T-helper 17 cell (primary cell): Measurements from ENCODE around the gene SLC6A19. TPM values are rescaled to one million over a fixed set of nuclear protein-coding genes. Genes with fewer than 3 reads are reported as not detected.
"Not testable (repeated sequence)": the region's sequence is repeated elsewhere in the genome, so short reads cannot be mapped to it uniquely, and the experiment has no call there.

Experiments used
- ATAC-seq: fragments of 150-1000 bp; cut with Tn5 transposase; 2 replicates; pipeline ENCODE4 v1.10.0; 2021; ENCODE audit warnings: mild to moderate bottlenecking, moderate library complexity
- DNase-seq, 3 donors: peaks; one replicate each; pipeline versions ENCODE4 v3.0.0 to v3.0.0-alpha.2; 2020 to 2021
- H3K9me3 ChIP-seq: one replicate; pipeline ENCODE4 v1.7.0; 2013; ENCODE audit warnings: low read length, mild to moderate bottlenecking; ENCODE audit not compliant: control insufficient read depth, poor library complexity, severe bottlenecking
- H3K27ac Mint-ChIP-seq: one replicate; pipeline ENCODE4 v1.8.0; 2022; ENCODE audit warnings: mild to moderate bottlenecking, moderate library complexity, mixed read lengths
- H3K27me3 Mint-ChIP-seq: one replicate; pipeline ENCODE4 v1.8.0; 2022; ENCODE audit warnings: mixed read lengths
- H3K36me3 Mint-ChIP-seq: one replicate; pipeline ENCODE4 v1.8.0; 2022; ENCODE audit warnings: low read depth, mixed read lengths
- H3K4me1 Mint-ChIP-seq: one replicate; pipeline ENCODE4 v1.8.0; 2022; ENCODE audit warnings: mild to moderate bottlenecking, mixed read lengths
- H3K4me3 Mint-ChIP-seq: one replicate; pipeline ENCODE4 v1.8.0; 2022; ENCODE audit warnings: mild to moderate bottlenecking, moderate library complexity, mixed read lengths
- total RNA-seq, 4 donors: library from RNA in 2 of 4; stranded (reverse) in 2 of 4; gene quantifications; one replicate each; pipeline ENCODE4 v1.2.3 and lab custom pipeline; 2022 to 2026

SLC6A19 gene
- total RNA-seq, 2 donors from 2014 or later: not detected

GRCh38 chr5:1222147-1222546 lies 20.8 kb downstream of the SLC6A19 start:
- no peaks in the 10 kb centered on the region for H3K36me3 Mint-ChIP-seq
- no peak for DNase-seq
- peaks cover 3% of the 10 kb centered on the region for H3K4me1 Mint-ChIP-seq
- H3K27me3 Mint-ChIP-seq: peaks cover 9% of the 10 kb centered on the region
- H3K4me3 Mint-ChIP-seq: no peak overlapping the region
- no peak for ATAC-seq
- H3K9me3 ChIP-seq: no peaks in the 10 kb centered on the region
- no peak overlapping the region for H3K27ac Mint-ChIP-seq

- no peak overlapping the region for H3K27ac Mint-ChIP-seq
- H3K4me1 Mint-ChIP-seq: peaks cover 3% of the 10 kb centered on the region
- no peaks in the 10 kb centered on the region for H3K9me3 ChIP-seq
- no peaks in the 10 kb centered on the region for H3K36me3 Mint-ChIP-seq
- no peak for DNase-seq
- H3K27me3 Mint-ChIP-seq: peaks cover 12% of the 10 kb centered on the region
- no peak overlapping the region for H3K4me3 Mint-ChIP-seq
- ATAC-seq: no peak
These were observed 21.4 kb downstream of the SLC6A19 start for GRCh38 chr5:1222621-1223277.

GRCh38 chr5:1223278-1223670 lies 21.9 kb downstream of the SLC6A19 start:
- Mint-ChIP-seq H3K27me3 (peaks cover 15% of the 10 kb centered on the region), H3K36me3 (no peaks in the 10 kb centered on the region), H3K4me1 (peaks cover 3% of the 10 kb centered on the region), H3K27ac (no peak overlapping the region), H3K4me3 (no peak overlapping the region)
- DNase-seq: no peak
- no peaks in the 10 kb centered on the region for H3K9me3 ChIP-seq
- ATAC-seq: no peak

GRCh38 chr5:1224631-1225030 lies 23.2 kb downstream of the SLC6A19 start:
- no peak for DNase-seq
- no peak for ATAC-seq
- no peaks in the 10 kb centered on the region for H3K9me3 ChIP-seq
- no peak overlapping the region for H3K27ac Mint-ChIP-seq
- peaks cover 22% of the 10 kb centered on the region for H3K27me3 Mint-ChIP-seq
- H3K36me3 Mint-ChIP-seq: no peaks in the 10 kb centered on the region
- no peak overlapping the region for H3K4me3 Mint-ChIP-seq
- peaks cover 3% of the 10 kb centered on the region for H3K4me1 Mint-ChIP-seq

- H3K4me3 Mint-ChIP-seq: no peak within 1 kb of the TSS
- DNase-seq (no peak), ATAC-seq (no peak)
- no peak within 1 kb of the TSS for H3K27ac Mint-ChIP-seq
- no peaks in the 10 kb centered on the region for H3K36me3 Mint-ChIP-seq
- peaks cover 3% of the 10 kb centered on the region for H3K4me1 Mint-ChIP-seq
- peaks cover 24% of the 10 kb centered on the region for H3K27me3 Mint-ChIP-seq
- H3K9me3 ChIP-seq: no peaks in the 10 kb centered on the region
These were observed 23.7 kb downstream of the SLC6A19 start, which contains the start of gene SLC6A18 for GRCh38 chr5:1225081-1225480. Gene SLC6A18, plus strand, starts transcription at chr5:1225381. Its CDS starts 97 bp downstream, at chr5:1225478.

GRCh38 chr5:1226231-1226630 lies 24.8 kb downstream of the SLC6A19 start:
- DNase-seq: no peak
- peaks cover 3% of the 10 kb centered on the region for H3K36me3 Mint-ChIP-seq
- H3K27ac Mint-ChIP-seq: no peak overlapping the region
- H3K9me3 ChIP-seq: no peaks in the 10 kb centered on the region
- ATAC-seq: no peak
- H3K4me1 Mint-ChIP-seq: peaks cover 3% of the 10 kb centered on the region
- H3K4me3 Mint-ChIP-seq: no peak overlapping the region
- H3K27me3 Mint-ChIP-seq: peaks cover 30% of the 10 kb centered on the region

- no peak for ATAC-seq
- DNase-seq: no peak
- H3K4me3 Mint-ChIP-seq: no peak overlapping the region
- peaks cover 30% of the 10 kb centered on the region for H3K27me3 Mint-ChIP-seq
- H3K36me3 Mint-ChIP-seq: peaks cover 3% of the 10 kb centered on the region
- peaks cover 3% of the 10 kb centered on the region for H3K4me1 Mint-ChIP-seq
- H3K27ac Mint-ChIP-seq: no peak overlapping the region
- no peaks in the 10 kb centered on the region for H3K9me3 ChIP-seq
These were observed 25.6 kb downstream of the SLC6A19 start for GRCh38 chr5:1226839-1227581.

GRCh38 chr5:1227667-1228066 lies 26.3 kb downstream of the SLC6A19 start:
- no peak for DNase-seq
- H3K9me3 ChIP-seq: no peaks in the 10 kb centered on the region
- Mint-ChIP-seq H3K4me3 (no peak overlapping the region), H3K27ac (no peak overlapping the region), H3K36me3 (peaks cover 3% of the 10 kb centered on the region), H3K27me3 (peaks cover 31% of the 10 kb centered on the region), H3K4me1 (peaks cover 3% of the 10 kb centered on the region)
- ATAC-seq: no peak

GRCh38 chr5:1228120-1228519 lies 26.7 kb downstream of the SLC6A19 start:
- no peak for ATAC-seq
- peaks cover 3% of the 10 kb centered on the region for H3K4me1 Mint-ChIP-seq

GRCh38 chr5:1229023-1229422 lies 27.6 kb downstream of the SLC6A19 start:
- not testable (repeated sequence) for ATAC-seq, H3K9me3 ChIP-seq, H3K4me3 Mint-ChIP-seq, H3K36me3 Mint-ChIP-seq, H3K27ac Mint-ChIP-seq, H3K4me1 Mint-ChIP-seq, DNase-seq
- H3K27me3 Mint-ChIP-seq: peaks cover 36% of the 10 kb centered on the region

More at GRCh38 chr5:1228120-1228519, 26.7 kb downstream of the SLC6A19 start:
- H3K27me3 Mint-ChIP-seq: peaks cover 35% of the 10 kb centered on the region
- no peak overlapping the region for H3K27ac Mint-ChIP-seq
- no peaks in the 10 kb centered on the region for H3K9me3 ChIP-seq
- no peak overlapping the region for H3K4me3 Mint-ChIP-seq
- DNase-seq: no peak
- peaks cover 3% of the 10 kb centered on the region for H3K36me3 Mint-ChIP-seq

- DNase-seq (no peak), ATAC-seq (no peak)
- H3K4me3 Mint-ChIP-seq: no peak overlapping the region
- peaks cover 3% of the 10 kb centered on the region for H3K36me3 Mint-ChIP-seq
- H3K4me1 Mint-ChIP-seq: no peaks in the 10 kb centered on the region
- no peaks in the 10 kb centered on the region for H3K9me3 ChIP-seq
- H3K27me3 Mint-ChIP-seq: peaks cover 36% of the 10 kb centered on the region
- no peak overlapping the region for H3K27ac Mint-ChIP-seq
These were observed 28.4 kb downstream of the SLC6A19 start for GRCh38 chr5:1229822-1230221.

GRCh38 chr5:1230551-1230950 lies 29.2 kb downstream of the SLC6A19 start:
- no peaks in the 10 kb centered on the region for H3K4me1 Mint-ChIP-seq
- no peak for ATAC-seq
- peaks cover 36% of the 10 kb centered on the region for H3K27me3 Mint-ChIP-seq
- DNase-seq: no peak
- no peaks in the 10 kb centered on the region for H3K9me3 ChIP-seq
- no peak overlapping the region for H3K4me3 Mint-ChIP-seq
- no peak overlapping the region for H3K27ac Mint-ChIP-seq
- peaks cover 3% of the 10 kb centered on the region for H3K36me3 Mint-ChIP-seq

GRCh38 chr5:1231354-1231905 lies 30.0 kb downstream of the SLC6A19 start:
- Mint-ChIP-seq H3K27ac (no peak overlapping the region), H3K27me3 (peaks cover 36% of the 10 kb centered on the region), H3K36me3 (peaks cover 3% of the 10 kb centered on the region), H3K4me1 (no peaks in the 10 kb centered on the region), H3K4me3 (no peak overlapping the region)
- DNase-seq (no peak), ATAC-seq (no peak)
- no peaks in the 10 kb centered on the region for H3K9me3 ChIP-seq
